ENCODE results near the gene RCOR1. TPM values are rescaled to one million over a fixed set of nuclear protein-coding genes. Genes with fewer than 3 reads are reported as not detected.
A peak's percentile ranks its signal among the peaks of the same experiment; 100 is the strongest.

The RCOR1 gene
- total and polyA plus RNA-seq, 2 of the 8 experiments (the other 6 are each of a cell fraction or from before 2014, with no cell fraction given), result 12.3 to 26.3 TPM

- peak overlapping the region; percentile 83 for H2BK120ac ChIP-seq (replicated peaks; ENCODE audit: low read depth, low read length)
- H2AFZ ChIP-seq (ENCODE audit: low read length), result 0 out of 2 replicates have a peak overlapping the region, but pooled peaks have one; percentile 15
- no peak for FAIRE-seq
- TF ChIP-seq KDM1A (IDR thresholded peaks at IDR 0.05; ENCODE audit: borderline replicate concordance, low read length), result peak; percentile 93
- TF ChIP-seq NRF1 (IDR thresholded peaks at IDR 0.05; ENCODE audit: low read depth, low read length), result peak; percentile 19; the same call in 1 of the 2 replicates
- peak; percentile 58 for TF ChIP-seq KDM4A (IDR thresholded peaks at IDR 0.05; ENCODE audit: low read depth, low read length, severe bottlenecking)
- no peak for TF ChIP-seq SIN3A (conservative IDR thresholded peaks at IDR 0.05 in 1 of 2, IDR thresholded peaks at IDR 0.05 in 1 of 2; ENCODE audit: low read depth in 1 of 2, low read length in 2 of 2)
- TF ChIP-seq E2F6 (IDR thresholded peaks at IDR 0.05), result 0 out of 2 replicates have a peak, but pooled peaks have one; percentile 7
- TF ChIP-seq CTCF (IDR thresholded peaks at IDR 0.05; ENCODE audit: control extremely low read depth in 1 of 3, insufficient read depth in 1 of 3, low read depth in 1 of 3, low read length in 3 of 3), result no peak
Measured at GRCh38 chr14:102544747-102545460, 47.5 kb upstream of the RCOR1 start.

More at GRCh38 chr14:102544747-102545460, 47.5 kb upstream of the RCOR1 start:
- Histone ChIP-seq H3K4me2 (ENCODE audit: insufficient read depth in 1 of 2, low read depth in 2 of 2, low read length in 2 of 2) (peak overlapping the region; percentile 72 to 77), H3K9ac (replicated peaks in 1 of 4; ENCODE audit: extremely low read depth in 1 of 4, low read depth in 3 of 4, low read length in 3 of 4) (no peak overlapping the region), H2BK20ac (ENCODE audit: low read length) (no peak overlapping the region), H3K23ac (ENCODE audit: insufficient read length) (no peak overlapping the region), H4K91ac (replicated peaks; ENCODE audit: insufficient read length, low read length) (peak overlapping the region; percentile 96), H3K4ac (replicated peaks; ENCODE audit: insufficient read length, low read depth, low read length) (peak overlapping the region; percentile 5), H3K4me3 (ENCODE audit: extremely low read depth in 1 of 4, insufficient read depth in 2 of 4, low read depth in 3 of 4, low read length in 4 of 4) (peak overlapping the region; percentile 14 to 53 (median 26)), H3K79me2 (ENCODE audit: control insufficient read depth in 1 of 2, insufficient read depth in 2 of 2, low read length in 2 of 2) (no peaks in the 10 kb centered on the region), H3K56ac (replicated peaks; ENCODE audit: insufficient read length, low read depth, low read length) (no peak overlapping the region), H3K14ac (ENCODE audit: insufficient read length) (no peak overlapping the region), H3K4me1 (replicated peaks in 1 of 4; ENCODE audit: control insufficient read depth in 3 of 4, insufficient read depth in 4 of 4, low read length in 3 of 4) (peaks cover 3 to 24% (median 13%) of the 10 kb centered on the region in 4 experiments), H4K20me1 (replicated peaks in 1 of 2; ENCODE audit: control insufficient read depth in 1 of 2, insufficient read depth in 2 of 2, low read length in 2 of 2) (no peaks in the 10 kb centered on the region), H3K27me3 (replicated peaks in 1 of 4; ENCODE audit: control insufficient read depth in 3 of 4, extremely low read depth in 1 of 4, insufficient read depth in 3 of 4, low read length in 3 of 4) (peaks cover 0 to 7% (median 4%) of the 10 kb centered on the region in 4 experiments; a peak in 4 of 7 replicates), H2BK12ac (ENCODE audit: low read depth, low read length) (peak overlapping the region; percentile 87; the same call in 1 of the 2 replicates), H2BK5ac (ENCODE audit: low read depth, low read length) (peak overlapping the region; percentile 80; the same call in 1 of the 2 replicates), H4K8ac (ENCODE audit: extremely low read depth, insufficient read depth, low read length) (peak overlapping the region; percentile 91), H3K36me3 (ENCODE audit: control insufficient read depth in 2 of 4, insufficient read depth in 4 of 4, low read length in 3 of 4) (no peaks in the 10 kb centered on the region), H3K9me3 (ENCODE audit: insufficient read depth in 2 of 2, low read depth in 1 of 2, low read length in 1 of 2) (no peaks in the 10 kb centered on the region), H3K18ac (ENCODE audit: extremely low read depth, low read length) (peak overlapping the region; percentile 64), H2AK5ac (ENCODE audit: low read depth, low read length) (no peak overlapping the region), H3K79me1 (ENCODE audit: low read depth, low read length) (no peaks in the 10 kb centered on the region), H4K5ac (ENCODE audit: insufficient read length, low read depth, low read length) (no peak overlapping the region), H3K23me2 (ENCODE audit: low read depth, low read length) (peaks cover 6% of the 10 kb centered on the region; the same call in 1 of the 2 replicates), H3K27ac (ENCODE audit: low read depth, low read length) (no peak overlapping the region), H2BK15ac (ENCODE audit: low read length) (no peak overlapping the region)
- POLR2A ChIA-PET (ENCODE audit: partially characterized antibody), result interaction anchor here (1.0 to 8.5 kb wide), 3 partner anchors 11 to 60 kb away, joined by 3 to 50 read pairs (median 5); no protein-coding TSS in a partner anchor
- DNase-seq (ENCODE audit: low read depth in 1 of 2, low spot score in 2 of 2), result peak in 1 of 2 experiments; percentile 74
- CTCF ChIA-PET (ENCODE audit: partially characterized antibody), result interaction anchor here (0.6 to 1.2 kb wide), 2 partner anchors 42 to 45 kb away, joined by 3 read pairs; no protein-coding TSS in a partner anchor
- 11% methylated on average over 6 of the region's 66 CpGs; no CpG with 5 or more reads in 1 of the 2 experiments for WGBS, 2 experiments (ENCODE audit: extremely low coverage in 1 of 2, insufficient coverage in 1 of 2, insufficient read length in 1 of 2, insufficient replicate concordance in 2 of 2, low coverage in 1 of 2, low lambda C conversion rate in 2 of 2, missing lambda C conversion rate in 1 of 2)
